Inflammatory macrophage treated with lipopolysaccharide for 1 hour (primary cell): ENCODE measurements around the gene VOPP1.

Source experiments
- DNase-seq, 2 donors: peaks; one replicate each; pipeline ENCODE4 v3.0.0-alpha.2; 2020 to 2022

The VOPP1 gene

DNA sequence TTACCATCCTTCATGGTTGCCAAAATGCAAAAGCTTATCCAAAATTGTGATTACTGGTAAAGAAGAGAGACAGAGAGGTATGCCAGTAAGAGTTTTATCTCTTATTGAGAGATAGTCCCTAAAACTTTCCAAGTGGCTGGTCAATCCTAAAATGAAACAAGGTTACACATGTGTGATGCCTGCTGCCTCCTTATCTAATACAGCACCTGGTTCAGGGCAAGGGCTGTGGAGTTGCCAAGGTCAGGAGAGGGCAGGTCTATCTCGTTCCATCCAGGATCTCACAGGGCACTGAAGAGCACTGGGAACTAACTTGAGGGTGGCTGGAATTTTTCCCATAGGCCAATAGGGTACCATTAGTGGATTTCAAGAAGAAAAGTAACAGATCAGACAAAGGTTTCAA, 18.3 kb downstream of the VOPP1 start:
- no peak for DNase-seq

DNA sequence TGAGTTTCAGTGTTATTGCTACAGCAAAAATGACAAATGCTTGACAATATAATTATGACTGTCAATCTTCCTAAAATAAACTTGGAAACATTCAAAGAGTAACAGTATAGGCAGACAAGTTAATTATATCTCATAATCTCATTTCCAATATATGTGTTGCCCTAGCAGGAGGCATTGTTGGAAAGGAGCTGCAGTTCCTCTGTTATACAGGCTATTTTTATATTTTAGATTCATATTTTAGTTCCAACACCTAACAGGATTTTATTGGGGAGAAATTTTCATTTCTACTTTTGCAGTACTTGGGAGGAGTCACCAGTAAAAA, 19.3 kb downstream of the VOPP1 start:
- DNase-seq: no peak

DNA sequence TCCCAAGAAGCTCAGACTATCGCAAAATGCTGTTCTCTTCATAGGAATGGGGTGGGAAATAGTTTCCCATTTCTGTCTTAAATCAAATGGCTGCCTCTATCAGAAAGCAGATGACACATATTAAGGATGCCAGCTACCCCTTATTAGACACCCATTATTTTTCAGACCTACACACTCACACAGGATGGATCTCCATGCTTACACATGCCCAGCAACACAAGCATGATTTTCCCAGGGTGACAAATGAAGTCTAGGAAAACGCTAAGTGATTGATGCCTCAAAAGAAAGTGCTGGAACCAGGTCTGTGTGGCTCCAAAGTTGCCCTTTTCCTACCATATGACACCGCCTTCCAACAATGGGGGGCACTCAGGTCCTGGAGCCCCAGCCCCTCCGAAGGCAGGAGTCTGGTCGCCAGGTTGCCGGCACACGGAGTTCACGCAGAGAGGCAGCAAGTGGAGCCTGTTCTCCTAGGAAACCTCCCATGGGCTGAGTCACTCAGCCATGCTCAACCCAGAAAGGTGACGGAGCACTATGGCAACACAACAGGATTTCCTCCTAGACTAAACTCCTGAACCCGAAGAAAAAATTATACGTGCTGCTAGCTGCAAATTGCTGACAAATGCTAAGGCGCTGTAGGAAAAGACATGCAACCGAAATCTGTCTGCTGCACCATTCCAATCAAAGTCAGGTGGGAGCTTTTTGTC, 19.8 kb downstream of the VOPP1 start:
- peak; percentile 72 to 87 for DNase-seq

- peak in 1 of 2 donors; percentile 60 for DNase-seq
Observed at GRCh38 chr7:55550841-55551537, 21.3 kb downstream of the VOPP1 start.

DNA sequence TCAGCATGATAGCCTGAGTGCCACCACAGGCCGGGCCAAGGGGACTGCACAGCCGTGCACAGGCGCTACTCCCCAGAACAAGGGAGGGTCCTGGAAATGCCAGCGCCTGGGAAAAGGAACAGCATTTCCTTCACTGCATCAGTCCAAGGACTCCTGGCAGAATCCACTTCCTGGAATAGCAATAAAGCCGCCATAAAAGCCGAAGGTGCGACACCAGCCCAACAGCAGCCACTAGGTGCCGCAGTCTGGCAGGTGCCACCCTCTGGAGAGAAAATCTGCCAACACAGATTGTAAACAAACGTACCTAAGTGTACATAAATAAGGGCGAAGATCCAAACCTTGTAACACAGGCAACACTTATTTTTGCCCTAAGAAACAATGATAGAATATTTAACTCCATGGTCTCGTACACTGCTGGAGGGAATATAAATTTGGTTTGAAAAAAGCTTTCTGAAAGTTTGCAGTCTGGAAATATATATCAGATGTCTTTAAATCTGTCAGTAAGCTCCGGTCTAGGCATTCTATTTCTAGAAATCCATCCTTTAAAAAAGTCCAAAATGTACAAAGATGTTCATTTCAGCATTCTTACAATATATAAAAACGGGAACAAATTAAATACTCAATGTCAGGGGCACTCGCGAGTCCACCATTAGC, 22.2 kb downstream of the VOPP1 start:
- DNase-seq: no peak

- no peak for DNase-seq
Observed at GRCh38 chr7:55549457-55549856, 22.8 kb downstream of the VOPP1 start.

DNA sequence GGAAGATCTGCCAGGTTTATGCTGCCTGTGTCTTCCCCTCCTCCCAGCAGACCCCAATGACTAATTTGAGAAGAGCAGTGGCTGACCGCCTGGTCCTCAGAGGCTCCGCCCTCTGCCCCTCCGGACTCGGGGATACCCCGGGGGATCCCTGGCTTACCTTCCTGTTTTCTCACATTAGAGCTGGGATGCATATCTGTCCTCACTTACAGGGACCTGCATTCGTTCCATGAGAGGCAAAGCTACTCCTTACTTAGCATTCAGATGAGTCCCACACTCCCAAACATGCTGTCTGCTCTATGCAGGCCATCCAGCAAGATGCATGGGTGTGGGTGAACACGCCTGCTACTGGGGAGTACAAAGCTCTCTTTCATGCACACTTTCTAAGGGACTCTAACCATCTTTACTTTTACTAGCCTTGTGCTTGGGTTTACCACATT, 24.0 kb downstream of the VOPP1 start:
- peak; percentile 30 to 45 for DNase-seq

GRCh38 chr7:55546814-55547213, 25.5 kb downstream of the VOPP1 start:
- DNase-seq: peak; percentile 70 to 93

DNA sequence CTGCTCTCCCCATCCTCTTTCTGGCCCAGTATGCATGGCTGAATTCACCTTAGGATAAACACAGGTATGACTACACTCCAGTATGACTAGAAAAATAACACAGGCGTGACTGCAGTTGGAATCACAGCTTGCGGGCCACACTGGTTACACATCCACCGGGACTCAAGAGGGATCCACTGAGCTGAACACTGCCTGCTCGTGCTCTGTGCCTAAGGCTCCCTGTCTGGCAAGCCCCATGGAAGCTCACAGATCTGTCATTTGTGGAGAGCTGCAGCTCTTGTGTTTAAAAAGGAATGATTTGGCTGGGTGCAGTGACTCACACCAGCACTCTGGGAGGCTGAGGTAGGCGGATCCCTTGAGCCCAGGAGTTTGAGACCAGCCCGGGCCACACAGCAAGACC, 26.8 kb downstream of the VOPP1 start:
- DNase-seq: no peak

DNA sequence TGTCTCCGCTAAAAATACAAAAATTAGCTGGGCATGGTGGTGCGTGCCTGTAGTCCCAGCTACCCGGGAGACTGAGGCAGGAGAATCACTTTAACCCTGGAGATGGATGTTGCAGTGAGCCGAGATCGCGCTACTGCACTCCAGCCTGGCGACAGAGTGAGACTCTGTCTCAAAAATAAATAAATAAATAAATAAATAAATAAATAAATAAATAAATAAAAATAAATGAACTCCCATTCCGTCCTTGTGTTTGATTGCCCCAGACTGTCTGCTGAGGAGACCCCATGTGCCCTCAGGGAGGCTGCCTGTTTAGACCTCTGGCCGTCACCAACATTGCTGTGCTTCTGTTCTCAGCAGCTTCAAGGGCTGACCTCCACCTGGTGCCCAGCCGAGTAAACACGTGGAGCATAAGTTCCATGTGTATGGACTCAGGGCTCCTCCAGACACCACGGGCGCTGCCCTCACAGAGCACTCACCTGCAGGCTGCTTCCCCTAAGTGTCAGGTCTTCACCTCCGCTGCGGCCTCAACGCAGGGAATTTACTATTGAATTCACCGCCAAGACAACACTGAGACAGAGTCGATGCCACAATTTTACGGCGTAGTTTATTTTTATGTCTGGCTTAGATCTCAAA, 32.0 kb downstream of the VOPP1 start:
- no peak for DNase-seq

- DNase-seq: peak in 1 of 2 donors; percentile 48
Observed at GRCh38 chr7:55539380-55539779, 32.9 kb downstream of the VOPP1 start.

DNA sequence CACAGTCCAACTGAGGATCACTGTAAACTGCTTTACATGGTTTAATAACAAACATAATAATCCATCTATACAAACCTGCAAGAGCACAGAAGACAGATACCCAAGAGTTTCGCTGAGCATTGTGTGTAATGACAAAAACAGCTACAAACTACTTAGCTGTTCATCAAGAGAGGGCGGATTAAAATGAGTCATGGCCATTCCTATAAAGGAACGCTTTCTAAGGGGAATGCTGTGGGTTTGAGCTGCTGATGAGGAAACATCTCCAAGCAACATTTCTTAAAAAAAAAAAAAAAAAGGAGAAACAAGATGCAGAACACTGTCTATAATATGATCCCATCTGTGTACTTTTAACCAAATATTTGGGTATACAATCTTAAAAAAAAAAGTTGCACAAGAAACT, 33.8 kb downstream of the VOPP1 start:
- DNase-seq: peak; percentile 74 to 91

DNA sequence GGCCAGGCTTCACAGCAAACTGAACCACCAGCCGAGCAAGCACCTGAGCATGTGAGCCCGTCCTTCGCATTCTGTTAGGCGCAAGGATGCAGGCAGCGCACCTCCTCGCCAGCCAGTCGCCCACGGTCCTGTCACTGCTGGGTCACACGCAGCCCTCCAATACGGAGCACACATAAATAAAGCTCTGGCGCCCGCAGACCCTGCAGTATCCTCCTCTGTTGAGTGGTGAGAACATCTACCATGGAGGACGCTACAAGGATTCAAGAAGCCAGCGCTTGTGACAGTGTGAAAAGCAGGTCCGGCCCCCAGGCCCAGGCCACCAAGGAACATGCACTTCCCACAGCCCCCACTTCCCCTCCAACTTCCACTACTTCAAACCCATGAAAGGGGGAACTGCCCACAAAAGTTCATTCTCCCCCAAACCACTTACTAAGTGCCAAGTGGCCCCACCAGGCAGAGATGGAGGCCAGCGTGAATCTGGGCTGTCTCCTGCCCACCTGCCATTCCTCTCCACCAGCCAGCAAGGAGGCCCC, 34.8 kb downstream of the VOPP1 start:
- DNase-seq: peak; percentile 43 to 70

DNA sequence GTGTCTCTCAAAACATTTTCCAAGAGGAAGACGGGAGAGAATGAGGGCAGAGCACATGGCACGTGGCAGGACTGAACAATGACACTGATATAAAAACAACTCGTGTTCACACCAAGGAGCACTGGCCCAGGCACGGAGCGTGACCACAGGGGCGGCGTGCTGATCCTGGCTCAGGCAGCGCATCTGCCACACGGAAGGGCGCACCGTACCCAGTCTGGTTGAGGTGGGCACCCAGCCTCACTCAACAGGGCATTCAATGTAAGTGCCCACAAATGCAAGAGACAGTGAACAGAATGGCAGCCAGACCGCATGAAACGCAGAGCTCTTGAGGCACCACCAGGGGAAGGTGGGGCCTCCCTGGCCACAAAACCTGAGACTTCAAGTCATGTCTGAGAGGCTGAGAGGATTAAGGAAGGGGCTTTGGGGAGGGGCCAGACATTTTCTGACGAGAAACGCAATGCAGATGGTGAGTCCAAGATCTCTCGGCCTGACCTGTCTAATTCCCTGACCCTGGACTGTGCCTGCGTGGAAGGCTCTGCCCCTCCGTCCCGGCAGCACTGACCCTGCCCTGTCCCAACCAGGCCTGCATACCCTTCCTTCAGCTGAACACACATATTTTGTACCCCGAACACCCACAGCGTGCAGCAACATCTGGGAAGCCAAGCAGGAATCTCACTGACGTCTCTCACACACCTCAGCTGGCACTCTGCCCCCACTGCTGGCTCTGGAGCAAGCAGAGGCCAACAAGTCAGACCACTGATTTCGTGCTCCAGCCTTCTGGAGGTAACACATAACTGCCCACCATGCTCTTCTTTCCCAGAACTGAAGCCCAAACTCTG, 35.5 kb downstream of the VOPP1 start:
- DNase-seq: no peak

- no peak for DNase-seq
Observed at GRCh38 chr7:55535617-55536016, 36.7 kb downstream of the VOPP1 start.

DNA sequence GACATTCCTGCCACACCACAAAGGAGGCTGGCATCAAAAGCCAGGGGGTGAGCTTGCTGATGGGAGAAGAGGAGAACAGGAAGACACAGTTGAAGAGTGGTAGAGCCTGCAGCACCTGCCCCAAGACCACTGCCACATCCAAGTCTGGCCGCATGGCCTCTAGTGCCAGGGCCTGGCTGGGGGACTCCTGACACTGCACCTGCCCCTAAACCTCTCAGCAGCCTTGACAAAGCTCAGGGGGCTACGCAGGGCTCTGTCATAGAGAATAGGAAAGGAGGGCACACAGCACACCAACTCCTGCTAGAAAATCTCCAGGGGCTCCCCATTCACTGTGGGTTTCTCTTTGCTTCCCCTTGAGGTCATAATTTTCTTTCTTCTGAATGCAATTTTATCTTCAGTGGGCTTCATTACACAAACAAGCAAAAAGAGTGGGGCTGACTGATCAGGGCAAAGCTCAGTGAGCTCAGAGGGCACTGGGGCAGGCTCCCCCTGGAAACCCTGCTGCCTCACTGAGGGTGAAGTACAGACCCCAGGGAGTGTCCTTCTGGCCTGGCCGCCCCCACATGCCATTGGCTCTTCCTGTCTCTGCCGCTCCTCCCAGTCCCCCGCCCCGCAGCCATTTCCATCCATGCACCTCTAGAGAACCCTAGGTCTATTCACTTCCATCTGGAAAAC, 37.2 kb downstream of the VOPP1 start:
- peak; percentile 40 to 82 for DNase-seq

DNA sequence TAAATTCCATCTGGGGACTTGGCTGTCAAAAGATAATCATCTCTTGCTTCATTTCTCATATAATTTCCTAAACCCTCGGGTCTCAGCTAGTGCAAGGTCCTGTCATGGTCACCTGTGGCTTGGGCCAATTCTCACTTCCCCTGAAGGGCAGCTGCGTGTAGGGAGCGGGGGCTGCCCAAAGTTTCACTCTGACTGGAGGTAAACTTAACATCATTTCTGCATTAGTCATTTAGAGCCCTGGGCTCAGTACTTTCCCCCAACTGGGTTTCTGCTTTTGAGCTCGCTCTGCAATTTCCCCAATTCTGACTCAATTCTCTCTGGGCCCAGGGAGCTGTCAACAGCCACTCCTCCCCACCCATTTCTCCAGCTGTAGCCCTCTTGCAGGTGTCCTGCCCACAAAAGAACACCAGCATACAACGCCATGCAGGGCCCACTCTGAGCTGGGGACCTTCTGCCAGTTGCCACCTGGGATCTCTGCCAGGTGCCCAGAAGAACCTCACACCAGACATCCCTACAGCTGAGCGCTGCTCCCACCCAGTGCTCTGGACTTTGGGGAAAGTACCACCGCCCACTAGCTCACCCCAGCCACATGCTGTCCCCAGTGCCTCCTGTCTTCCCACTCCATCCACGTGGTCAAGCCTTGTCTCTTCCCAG, 37.9 kb downstream of the VOPP1 start:
- DNase-seq: peak; percentile 97 to 100

DNA sequence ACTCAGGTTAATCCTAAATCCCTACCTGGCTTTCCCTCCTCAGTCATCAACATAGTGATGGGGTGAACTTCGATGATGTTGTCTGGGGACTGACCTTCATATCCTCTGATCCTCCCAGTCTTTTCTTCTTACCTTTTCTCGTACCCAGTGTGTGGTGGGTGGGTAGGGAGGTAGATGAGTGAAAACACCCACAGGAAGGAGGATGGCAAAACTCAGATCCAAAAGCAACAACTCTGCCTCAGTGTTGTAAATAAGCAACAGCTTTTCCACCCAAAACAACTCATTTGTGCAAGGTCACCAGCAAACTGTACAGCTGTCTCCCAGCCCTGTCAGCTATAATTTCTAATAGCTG, 38.6 kb downstream of the VOPP1 start:
- DNase-seq: no peak

GRCh38 chr7:55533050-55533728, 39.1 kb downstream of the VOPP1 start:
- DNase-seq: peak; percentile 81 to 98

DNA sequence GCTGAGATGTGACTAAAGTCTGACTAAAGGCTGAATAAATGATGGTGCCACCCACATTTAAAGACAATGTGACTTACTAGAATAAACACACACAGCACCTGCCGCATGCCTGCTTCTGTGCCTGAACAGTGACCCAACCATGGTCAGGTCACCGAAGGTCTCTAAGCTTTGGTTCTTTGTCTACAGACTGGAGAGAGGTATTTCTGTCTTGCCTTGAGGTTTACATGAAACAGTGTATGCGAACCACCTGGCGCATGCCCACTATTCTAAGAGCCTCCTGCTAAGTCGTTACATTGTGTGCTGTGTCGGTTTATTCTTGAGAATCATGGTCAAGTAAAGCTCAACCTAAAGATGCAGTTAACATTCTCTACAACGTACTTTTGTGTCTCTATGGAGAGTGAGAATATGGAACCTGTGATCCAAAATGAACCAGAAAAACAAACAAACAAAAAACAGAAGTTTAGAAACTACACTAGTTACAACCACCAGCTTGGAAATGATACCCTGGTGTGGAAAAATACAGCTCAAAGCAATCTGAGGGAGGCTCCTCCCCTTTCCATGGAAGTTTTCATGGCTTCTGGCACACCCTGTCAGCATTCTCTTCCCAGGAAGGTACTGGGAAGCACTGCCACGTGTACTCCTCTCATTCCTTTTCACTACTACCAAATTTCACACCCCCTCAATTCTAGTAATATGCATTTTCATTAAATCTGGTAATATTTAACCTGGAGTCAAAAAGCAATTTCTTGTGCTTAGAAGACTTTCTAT, 40.0 kb downstream of the VOPP1 start:
- DNase-seq: no peak
